HG03469 (cell line): ENCODE measurements around the gene PFKFB4.
"Not testable (repeated sequence)": the region's sequence is repeated elsewhere in the genome, so short reads cannot be mapped to it uniquely, and the experiment has no call there.

ENCODE experiments used
- ATAC-seq: cut with Tn5 transposase; IDR thresholded peaks from one replicate; pipeline ENCODE4 v1.9.1; 2021; ENCODE audit warnings: mild to moderate bottlenecking, moderate library complexity, moderate number of reproducible peaks; ENCODE audit not compliant: unreplicated experiment

PFKFB4 gene

DNA sequence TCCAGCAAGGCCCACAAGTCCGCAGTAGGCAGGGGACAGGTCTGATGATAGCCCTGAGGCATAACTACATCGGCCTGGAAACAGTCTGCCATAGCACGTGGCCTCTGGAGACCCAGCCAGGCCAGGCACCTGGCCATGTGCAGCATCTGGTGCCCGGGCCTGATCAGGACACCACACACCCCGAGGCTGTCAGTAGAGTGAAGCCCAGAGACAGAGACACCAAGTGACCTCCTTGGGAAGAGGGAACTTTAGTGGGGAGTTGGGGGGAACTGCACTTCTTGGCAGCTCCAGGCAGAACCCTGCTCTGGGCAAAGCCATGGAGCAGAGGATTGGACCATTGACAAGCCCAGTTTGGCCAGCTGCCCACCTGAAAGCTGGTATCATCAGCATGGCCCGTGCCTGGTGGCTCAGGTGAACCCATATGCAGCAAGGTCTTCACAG lies 53.9 kb downstream of the PFKFB4 start:
- no peak for ATAC-seq

GRCh38 chr3:48502121-48502520 lies 54.5 kb downstream of the PFKFB4 start:
- no peak for ATAC-seq

DNA sequence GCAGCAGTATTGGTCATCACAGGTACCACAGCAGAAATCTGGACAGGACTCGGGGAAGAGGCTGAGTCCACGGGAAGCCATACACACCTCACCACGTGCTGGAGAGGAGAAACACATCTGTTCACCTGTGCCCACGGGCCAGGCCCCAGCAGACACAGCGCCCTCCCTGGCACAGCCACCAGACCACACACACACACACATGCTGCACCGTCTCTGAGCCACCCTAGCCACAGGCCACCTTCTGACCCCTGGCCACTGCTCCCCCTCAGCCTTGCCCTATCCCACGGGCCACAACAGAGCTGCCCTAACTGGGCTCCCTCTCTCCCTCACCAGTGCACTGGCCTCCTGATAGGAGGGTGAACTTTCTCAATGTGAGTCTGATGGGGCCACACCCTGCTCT lies 55.4 kb downstream of the PFKFB4 start:
- ATAC-seq = no peak

GRCh38 chr3:48500656-48501055 lies 55.9 kb downstream of the PFKFB4 start:
- ATAC-seq = no peak

- no peak for ATAC-seq
Measured at GRCh38 chr3:48493203-48493501, 63.5 kb downstream of the PFKFB4 start.

DNA sequence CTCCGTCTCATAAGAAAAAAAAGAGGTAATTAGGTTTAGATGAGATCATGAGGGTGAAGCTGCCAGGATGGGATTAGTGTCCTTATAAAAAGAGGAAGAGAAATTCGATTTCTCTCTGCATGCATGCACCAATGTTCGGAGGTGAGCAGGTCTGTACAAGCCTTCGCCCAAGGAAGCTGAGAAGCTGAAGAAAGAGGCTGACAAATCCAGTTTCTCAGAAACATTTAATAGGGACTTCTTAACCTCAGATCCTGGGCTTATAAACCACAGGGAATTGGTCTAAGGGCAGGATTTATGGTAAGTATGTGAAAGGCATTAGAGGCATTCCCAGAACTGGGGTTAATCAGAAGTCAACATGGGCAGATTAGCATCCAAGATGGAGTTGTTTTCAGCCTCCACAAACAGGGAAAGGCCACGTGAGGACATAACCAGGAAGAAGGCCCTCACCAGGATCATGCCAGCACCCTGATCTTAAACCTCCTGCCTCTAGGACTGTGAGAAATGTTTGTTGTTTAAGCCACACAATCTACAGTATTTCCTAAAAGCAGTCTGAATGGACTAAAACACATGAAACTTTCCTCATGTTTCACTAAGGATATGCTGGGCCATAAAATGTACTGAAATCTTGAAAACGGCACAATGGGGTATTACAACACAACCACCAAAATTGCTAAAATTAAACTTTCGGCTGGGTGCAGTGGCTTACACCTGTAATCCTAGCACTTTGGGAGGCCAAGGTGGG lies 64.0 kb downstream of the PFKFB4 start:
- no peak for ATAC-seq

DNA sequence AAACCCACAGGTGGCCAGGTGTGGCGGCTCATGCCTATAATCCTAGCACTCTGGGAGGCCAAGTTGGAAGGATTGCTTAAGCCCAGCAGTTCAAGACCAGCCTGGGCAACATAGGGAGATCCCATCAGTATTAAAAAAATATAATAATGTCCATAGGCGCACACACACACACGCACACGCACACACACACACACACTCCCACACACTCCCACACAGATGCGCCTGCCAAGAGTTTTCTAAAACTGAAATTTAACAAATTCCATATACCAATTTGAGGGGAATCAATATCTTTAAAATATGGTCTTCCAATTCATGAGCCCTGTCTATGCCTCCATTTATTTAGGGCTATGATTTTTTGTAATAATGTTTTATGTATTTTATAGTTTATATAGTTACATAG lies 69.7 kb downstream of the PFKFB4 start:
- no peak for ATAC-seq

DNA sequence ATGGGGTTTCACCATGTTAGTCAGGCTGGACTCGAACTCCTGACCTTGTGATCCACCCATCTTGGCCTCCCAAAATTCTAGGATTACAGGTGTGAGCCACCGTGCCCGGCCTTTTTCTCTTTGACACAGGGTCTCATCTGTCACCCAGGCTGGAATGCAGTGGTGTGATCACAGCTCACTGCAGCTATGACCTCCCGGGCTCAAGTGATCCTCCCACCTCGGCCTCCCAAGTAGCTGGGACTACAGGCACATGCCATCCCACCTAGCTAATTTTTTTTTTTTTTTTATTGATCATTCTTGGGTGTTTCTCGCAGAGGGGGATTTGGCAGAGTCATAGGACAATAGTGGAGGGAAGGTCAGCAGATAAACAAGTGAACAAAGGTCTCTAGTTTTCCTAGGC lies 73.8 kb downstream of the PFKFB4 start:
- not testable (repeated sequence) for ATAC-seq

DNA sequence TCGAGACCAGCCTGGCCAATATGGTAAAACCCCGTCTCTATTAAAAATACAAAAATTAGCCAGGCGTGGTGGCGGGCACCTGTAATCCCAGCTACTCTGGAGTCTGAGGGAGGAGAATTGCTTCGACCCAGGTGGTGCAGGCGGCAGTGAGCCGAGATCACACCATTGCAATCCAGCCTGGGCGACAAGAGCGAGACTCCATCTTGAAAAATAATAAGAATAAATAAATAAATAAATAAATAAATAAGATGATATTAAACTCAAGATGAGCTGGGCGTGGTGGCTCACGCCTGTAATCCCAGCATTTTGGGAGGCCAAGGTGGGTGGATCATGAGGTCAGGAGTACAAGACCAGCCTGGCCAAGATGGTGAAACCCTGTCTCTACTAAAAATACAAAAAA lies 75.7 kb downstream of the PFKFB4 start:
- ATAC-seq = not testable (repeated sequence)

DNA sequence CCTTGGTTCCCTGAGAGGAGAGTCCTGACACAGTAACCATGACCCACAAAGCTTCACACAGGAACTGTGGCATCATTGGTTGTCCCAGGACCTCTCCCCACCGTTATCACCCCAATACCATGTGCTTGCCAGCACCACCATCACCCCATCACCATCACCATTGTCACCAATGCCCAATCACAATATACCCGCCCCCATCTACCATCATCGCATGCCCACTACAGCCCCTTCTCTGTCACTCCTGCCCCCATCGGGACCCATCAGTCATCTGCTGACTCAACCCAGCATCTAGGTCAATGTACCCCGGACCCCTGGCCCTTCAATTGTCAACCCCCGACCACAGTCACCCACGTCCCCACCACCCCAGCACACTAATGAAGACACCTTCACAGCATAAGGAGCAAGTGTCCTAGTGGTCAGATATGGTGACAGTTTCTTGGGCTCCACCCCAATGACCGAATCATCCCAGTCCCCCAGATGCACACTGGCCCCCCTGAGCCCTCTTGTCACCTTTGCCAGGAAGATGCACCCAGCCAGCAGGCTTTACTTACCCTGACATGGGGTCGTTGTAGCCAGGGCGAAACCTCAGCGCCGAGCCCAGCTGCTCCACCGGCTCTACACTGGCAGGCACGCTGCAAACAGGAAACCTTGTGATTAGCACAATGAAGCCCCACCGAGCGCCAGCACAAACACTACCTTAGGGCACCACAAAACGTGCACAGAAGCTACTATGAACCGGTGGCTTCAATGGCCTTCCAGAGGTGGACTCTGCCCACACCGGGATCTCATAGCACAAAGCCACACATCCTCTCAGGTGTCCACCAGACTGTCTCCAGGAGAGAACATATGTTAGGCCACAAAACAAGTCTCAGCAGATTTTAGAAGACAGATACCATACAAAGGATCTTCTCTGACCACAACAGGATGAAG lies 77.7 kb downstream of the PFKFB4 start:
- no peak for ATAC-seq

GRCh38 chr3:48477959-48478520 lies 78.6 kb downstream of the PFKFB4 start:
- no peak for ATAC-seq

DNA sequence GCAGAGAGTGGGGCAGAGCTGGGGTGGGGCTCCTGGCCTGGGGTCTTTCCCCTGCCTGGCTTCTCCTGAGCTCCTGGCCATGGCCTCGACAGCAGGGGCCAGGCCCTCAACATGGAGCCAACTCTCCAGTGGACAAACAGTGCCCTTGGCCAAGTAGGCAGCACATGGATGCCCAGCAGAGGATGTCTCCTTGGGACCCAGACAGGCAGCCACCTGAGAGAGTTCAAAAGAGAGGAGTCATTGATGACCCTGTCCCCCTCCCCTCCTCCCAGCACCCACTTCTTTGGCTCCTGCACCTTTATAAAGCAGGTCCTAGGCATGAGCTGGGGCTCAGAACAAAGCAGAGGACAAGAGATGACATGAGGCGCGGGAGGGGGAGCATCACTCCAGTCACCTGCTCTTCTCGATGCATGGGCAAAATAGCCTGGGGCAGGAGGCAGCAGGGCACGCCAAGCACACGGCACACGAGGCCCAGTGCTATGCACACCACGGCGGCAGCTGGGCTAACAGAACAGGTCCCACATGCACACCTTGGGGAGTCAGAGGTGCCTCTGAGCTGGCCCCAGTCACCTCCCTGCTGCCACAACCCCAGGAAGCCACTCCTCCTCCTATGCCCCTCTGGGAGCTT lies 80.1 kb downstream of the PFKFB4 start:
- no peak for ATAC-seq

- ATAC-seq = no peak
Measured at GRCh38 chr3:48475188-48475587, 81.4 kb downstream of the PFKFB4 start.

- no peak for ATAC-seq
Measured at GRCh38 chr3:48474619-48475018, 82.0 kb downstream of the PFKFB4 start.

DNA sequence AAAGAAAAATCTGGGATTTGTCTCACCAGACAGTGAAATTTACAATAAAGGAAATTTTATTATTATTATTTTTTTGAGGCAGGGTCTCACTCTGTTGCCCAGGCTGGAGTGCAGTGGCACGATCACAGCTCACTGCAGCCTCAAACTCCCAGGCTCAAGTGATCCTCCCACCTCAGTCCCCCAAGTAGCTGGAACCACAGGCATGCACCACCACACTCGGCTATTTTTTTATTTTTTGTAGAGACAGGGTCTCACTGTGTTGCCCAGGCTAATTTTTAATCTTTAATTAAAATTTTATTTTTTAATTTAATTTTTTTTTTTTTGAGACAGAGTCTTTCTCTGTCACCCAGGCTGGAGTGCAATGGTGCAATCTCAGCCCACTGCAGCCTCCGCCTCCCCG lies 82.6 kb downstream of the PFKFB4 start:
- not testable (repeated sequence) for ATAC-seq

GRCh38 chr3:48473617-48473952 lies 83.0 kb downstream of the PFKFB4 start:
- no peak for ATAC-seq

DNA sequence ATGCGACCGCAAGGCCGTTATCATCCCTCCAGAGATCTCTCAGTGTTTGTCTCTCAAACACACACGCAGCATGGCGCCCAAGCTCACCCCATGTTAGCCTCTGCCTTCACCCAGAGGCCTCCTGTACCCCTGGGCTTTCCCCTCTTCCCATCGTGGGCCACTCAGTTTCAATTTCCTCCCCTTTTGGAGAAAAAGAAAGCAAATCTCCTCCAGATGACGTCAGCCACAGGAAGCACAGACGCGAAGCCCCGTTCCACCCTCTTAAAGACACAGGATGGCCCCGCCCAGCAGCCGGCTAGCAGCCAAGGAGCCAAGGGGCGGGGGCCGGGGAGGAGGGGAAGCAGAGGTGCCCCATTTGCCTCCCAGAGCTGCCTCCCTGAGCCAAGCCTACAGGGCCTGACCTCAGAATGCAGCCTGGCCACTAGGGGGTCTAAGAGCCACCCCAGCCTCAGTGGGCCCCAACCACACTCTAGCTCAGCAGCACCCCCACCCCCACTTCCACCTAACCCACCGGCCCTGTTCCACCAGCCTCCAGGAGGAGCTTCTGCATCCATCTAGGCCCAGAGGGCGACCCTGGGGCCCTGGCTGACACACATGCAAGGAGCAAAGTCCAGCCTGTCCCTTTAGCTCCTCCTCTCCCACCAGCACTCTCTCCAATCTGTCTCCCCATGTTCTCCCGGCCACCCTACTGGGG lies 83.5 kb downstream of the PFKFB4 start:
- peak; percentile 61 for ATAC-seq

GRCh38 chr3:48472673-48472922 lies 84.0 kb downstream of the PFKFB4 start:
- ATAC-seq = no peak

GRCh38 chr3:48470286-48470685 lies 86.3 kb downstream of the PFKFB4 start:
- no peak for ATAC-seq

DNA sequence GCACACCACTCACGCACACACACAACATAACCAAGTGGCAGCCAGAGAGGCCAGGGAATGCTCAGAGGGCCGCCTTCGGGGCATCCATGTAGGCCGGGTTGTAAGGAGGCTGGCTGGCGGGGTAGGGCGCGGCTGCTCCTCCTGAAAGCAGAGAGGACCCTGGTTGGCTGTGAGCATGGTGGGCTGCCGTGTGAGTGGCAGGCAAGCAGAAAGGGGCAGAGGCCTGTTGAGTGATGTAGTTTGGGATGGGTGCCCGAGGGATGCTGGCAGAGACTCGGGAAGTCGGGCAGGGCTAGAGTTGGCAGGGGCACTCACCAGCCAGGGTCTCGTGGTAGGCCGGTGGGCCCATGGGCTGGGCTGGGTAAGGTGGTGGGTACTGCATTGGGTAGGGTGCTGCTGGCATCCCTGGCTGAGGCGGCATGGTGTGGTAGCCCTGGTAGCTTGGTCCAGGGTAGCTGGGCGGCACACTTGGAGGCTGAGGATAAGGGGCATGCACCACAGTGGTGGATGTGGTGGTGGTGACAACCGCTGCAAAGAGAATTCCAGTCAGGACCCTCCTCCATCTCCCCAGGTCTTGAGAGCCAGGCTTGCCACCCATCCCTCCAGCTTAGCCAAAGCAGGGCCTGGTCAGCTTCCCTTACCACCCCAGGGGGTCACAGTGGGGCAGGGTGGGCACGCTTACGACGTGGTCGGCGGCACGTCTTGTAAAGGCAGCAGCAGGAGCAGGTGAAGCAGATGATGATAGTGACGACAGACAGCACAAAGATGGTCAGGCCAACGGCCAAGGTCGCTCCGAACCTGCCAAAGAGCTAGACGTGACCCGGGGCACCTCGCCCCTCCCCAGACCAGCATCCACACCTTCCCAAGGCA lies 87.3 kb downstream of the PFKFB4 start:
- no peak for ATAC-seq
